HCT116 (cell line): Measurements from ENCODE around the gene TM6SF1.

Source experiments
- CEBPB ChIP-seq: IDR thresholded peaks from 2 replicates; pipeline ENCODE4 v1.6.1; 2012; ENCODE audit warnings: low read depth
- EZH2 ChIP-seq: fragments of 200-600 bp; sonication (generic); IDR thresholded peaks from 2 replicates; pipeline ENCODE4 v1.6.1; 2017; ENCODE audit warnings: antibody characterized with exemption, mixed run types
- JUND ChIP-seq: IDR thresholded peaks from 2 replicates; pipeline ENCODE4 v1.6.1; 2012
- MAX ChIP-seq: IDR thresholded peaks from 2 replicates; pipeline ENCODE4 v1.6.1; 2012
- POLR2A ChIP-seq: IDR thresholded peaks from 2 replicates; pipeline ENCODE4 v1.7.0; 2011; ENCODE audit warnings: borderline replicate concordance; ENCODE audit not compliant: insufficient read depth, insufficient read length; ENCODE audit errors: extremely low read depth
- RAD21 ChIP-seq: IDR thresholded peaks from 2 replicates; pipeline ENCODE4 v1.6.1; 2012; ENCODE audit warnings: low read depth, mild to moderate bottlenecking
- TCF7L2 ChIP-seq: IDR thresholded peaks from 2 replicates; pipeline ENCODE4 v1.7.0; 2011; ENCODE audit warnings: borderline replicate concordance, inconsistent platforms; ENCODE audit not compliant: insufficient read depth, insufficient read length; ENCODE audit errors: extremely low read depth
- YY1 ChIP-seq: IDR thresholded peaks from 2 replicates; pipeline ENCODE4 v1.6.1; 2011; ENCODE audit warnings: low read length, low read depth, moderate library complexity, mild to moderate bottlenecking; ENCODE audit not compliant: insufficient replicate concordance; ENCODE audit errors: extremely low read depth
- ZNF274 ChIP-seq: fragments of 200-500 bp; sonication (Bioruptor generic); IDR thresholded peaks from 2 replicates; pipeline ENCODE4 v1.6.1; 2014; ENCODE audit warnings: mild to moderate bottlenecking, low read depth, low read length, inconsistent platforms
- TF ChIP-seq, protein P1 (sequence below), 3 experiments: fragments of 200-600 bp in 1 of 3; sonication (generic) in 1 of 3; IDR thresholded peaks in 2 of 3; conservative IDR thresholded peaks in 1 of 3; 2 replicates each; pipeline ENCODE4 v1.5.1; 2012 to 2017; ENCODE audit warnings: low read depth in 2 of 3, low read length in 2 of 3, antibody characterized with exemption in 1 of 3, borderline replicate concordance in 1 of 3, control low read depth in 1 of 3, mild to moderate bottlenecking in 1 of 3, mixed read lengths in 1 of 3, mixed run types in 1 of 3, moderate library complexity in 1 of 3; ENCODE audit not compliant: insufficient read depth in 1 of 3

- no peak for TF ChIP-seq JUND
- TF ChIP-seq, protein P1, sequence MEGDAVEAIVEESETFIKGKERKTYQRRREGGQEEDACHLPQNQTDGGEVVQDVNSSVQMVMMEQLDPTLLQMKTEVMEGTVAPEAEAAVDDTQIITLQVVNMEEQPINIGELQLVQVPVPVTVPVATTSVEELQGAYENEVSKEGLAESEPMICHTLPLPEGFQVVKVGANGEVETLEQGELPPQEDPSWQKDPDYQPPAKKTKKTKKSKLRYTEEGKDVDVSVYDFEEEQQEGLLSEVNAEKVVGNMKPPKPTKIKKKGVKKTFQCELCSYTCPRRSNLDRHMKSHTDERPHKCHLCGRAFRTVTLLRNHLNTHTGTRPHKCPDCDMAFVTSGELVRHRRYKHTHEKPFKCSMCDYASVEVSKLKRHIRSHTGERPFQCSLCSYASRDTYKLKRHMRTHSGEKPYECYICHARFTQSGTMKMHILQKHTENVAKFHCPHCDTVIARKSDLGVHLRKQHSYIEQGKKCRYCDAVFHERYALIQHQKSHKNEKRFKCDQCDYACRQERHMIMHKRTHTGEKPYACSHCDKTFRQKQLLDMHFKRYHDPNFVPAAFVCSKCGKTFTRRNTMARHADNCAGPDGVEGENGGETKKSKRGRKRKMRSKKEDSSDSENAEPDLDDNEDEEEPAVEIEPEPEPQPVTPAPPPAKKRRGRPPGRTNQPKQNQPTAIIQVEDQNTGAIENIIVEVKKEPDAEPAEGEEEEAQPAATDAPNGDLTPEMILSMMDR (IDR thresholded peaks at IDR 0.05 in 2 of 3, conservative IDR thresholded peaks at IDR 0.05 in 1 of 3; ENCODE audit: borderline replicate concordance in 1 of 3, insufficient read depth in 1 of 3, low read depth in 2 of 3, low read length in 2 of 3): no peak
- no peak for TF ChIP-seq CEBPB
- TF ChIP-seq POLR2A: no peak
- no peak for TF ChIP-seq RAD21
- no peak for TF ChIP-seq YY1
- no peak for TF ChIP-seq ZNF274
- no peak for TF ChIP-seq TCF7L2
- no peak for TF ChIP-seq EZH2
- TF ChIP-seq MAX: no peak
Observed at GRCh38 chr15:83092309-83092976, 15.0 kb upstream of the TM6SF1 start.
